C4-2B (cell line): ENCODE results near the gene METTL24.

ENCODE experiments used
- H3K27ac ChIP-seq: fragments of 450-650 bp; 2 replicates; pipeline ENCODE4 v1.5.1; 2017
- CTCF ChIP-seq: fragments of 450-650 bp; conservative IDR thresholded peaks from 2 replicates; pipeline ENCODE4 v1.5.1; 2017; ENCODE audit warnings: mild to moderate bottlenecking
- ZFX ChIP-seq: fragments of 450-650 bp; IDR thresholded peaks from 2 replicates; pipeline ENCODE4 v1.6.1; 2017

The METTL24 gene

GRCh38 chr6:110341663-110342596 lies 16.2 kb downstream of the METTL24 start:
- TF ChIP-seq ZFX (no peak), CTCF (peak; percentile 35)
- H3K27ac ChIP-seq = no peak overlapping the region

GRCh38 chr6:110341067-110341466 lies 17.1 kb downstream of the METTL24 start:
- TF ChIP-seq ZFX (no peak), CTCF (no peak)
- H3K27ac ChIP-seq = no peak overlapping the region

GRCh38 chr6:110340392-110340965 lies 17.7 kb downstream of the METTL24 start:
- TF ChIP-seq ZFX = no peak
- no peak for TF ChIP-seq CTCF
- no peak overlapping the region for H3K27ac ChIP-seq

- H3K27ac ChIP-seq = no peak overlapping the region
- no peak for TF ChIP-seq ZFX
- TF ChIP-seq CTCF = no peak
Observed at GRCh38 chr6:110338820-110339470, 19.2 kb downstream of the METTL24 start.

GRCh38 chr6:110337486-110337885 lies 20.7 kb downstream of the METTL24 start:
- no peak overlapping the region for H3K27ac ChIP-seq
- TF ChIP-seq ZFX = no peak
- TF ChIP-seq CTCF = no peak

GRCh38 chr6:110334423-110335180 lies 23.5 kb downstream of the METTL24 start:
- TF ChIP-seq ZFX = no peak

GRCh38 chr6:110332281-110332680 lies 25.9 kb downstream of the METTL24 start:
- TF ChIP-seq CTCF = no peak
- TF ChIP-seq ZFX = no peak
- H3K27ac ChIP-seq = no peak overlapping the region

More at GRCh38 chr6:110334423-110335180, 23.5 kb downstream of the METTL24 start:
- H3K27ac ChIP-seq = no peak overlapping the region
